ENCODE results near the gene RNU1-1. TPM values are rescaled to one million over a fixed set of nuclear protein-coding genes. Genes with fewer than 3 reads are reported as not detected.

Gene RNU1-1
- total and polyA plus RNA-seq, 4 donors = under 0.01 to 3,134 TPM; not detected in 2

GRCh38 chr1:16474166-16474800, 39.8 kb downstream of the RNU1-1 start:
- ATAC-seq (ENCODE audit: insufficient read depth, low FRiP score) = no peak
- Histone ChIP-seq H3K4me1 (ENCODE audit: control insufficient read depth in 5 of 5, insufficient read depth in 5 of 5, low read length in 5 of 5) (no peaks in the 10 kb centered on the region), H3K27me3 (ENCODE audit: control insufficient read depth in 3 of 3, insufficient read depth in 3 of 3, low read length in 2 of 3) (no peaks in the 10 kb centered on the region), H3K4me3 (no peak overlapping the region), H3K9ac (ENCODE audit: insufficient read depth in 1 of 2, low read length in 2 of 2) (no peak overlapping the region), H3K27ac (ENCODE audit: low read depth in 1 of 2, low read length in 1 of 2) (no peak overlapping the region), H3K36me3 (ENCODE audit: control insufficient read depth in 4 of 4, insufficient read depth in 4 of 4, low read length in 4 of 4) (peaks cover 6 to 28% (median 16%) of the 10 kb centered on the region in 4 donors), H3K9me3 (ENCODE audit: control insufficient read depth in 4 of 4, insufficient read depth in 3 of 4, low read length in 3 of 4) (no peaks in the 10 kb centered on the region)
- no peak for DNase-seq
- 96 to 97% methylated on average over 28 of the region's 28 CpGs for whole genome bisulfite sequencing, 2 donors
- no peak for TF ChIP-seq CTCF (IDR thresholded peaks at IDR 0.05; ENCODE audit: control extremely low read depth, extremely low read depth)

GRCh38 chr1:16468558-16468957, 45.5 kb downstream of the RNU1-1 start:
- no peak overlapping the region for H3K4me3 ChIP-seq
- no peak overlapping the region for H3K27ac ChIP-seq (ENCODE audit: low read depth in 1 of 2, low read length in 1 of 2)
- no peaks in the 10 kb centered on the region for H3K4me1 ChIP-seq (ENCODE audit: control insufficient read depth in 5 of 5, insufficient read depth in 5 of 5, low read length in 5 of 5)
- TF ChIP-seq CTCF (IDR thresholded peaks at IDR 0.05; ENCODE audit: control extremely low read depth, extremely low read depth) = no peak
- peaks cover 4 to 15% (median 10%) of the 10 kb centered on the region in 4 donors for H3K36me3 ChIP-seq (ENCODE audit: control insufficient read depth in 4 of 4, insufficient read depth in 4 of 4, low read length in 4 of 4)
- H3K9me3 ChIP-seq (ENCODE audit: control insufficient read depth in 4 of 4, insufficient read depth in 3 of 4, low read length in 3 of 4) = no peaks in the 10 kb centered on the region
- H3K9ac ChIP-seq (ENCODE audit: insufficient read depth in 1 of 2, low read length in 2 of 2) = no peak overlapping the region
- no peak for DNase-seq
- H3K27me3 ChIP-seq (ENCODE audit: control insufficient read depth in 3 of 3, insufficient read depth in 3 of 3, low read length in 2 of 3) = no peaks in the 10 kb centered on the region
- ATAC-seq (ENCODE audit: insufficient read depth, low FRiP score) = no peak
- 77 to 88% methylated on average over 3 of the region's 3 CpGs for WGBS, 2 donors

GRCh38 chr1:16464917-16465625, 49.0 kb downstream of the RNU1-1 start:
- H3K9me3 ChIP-seq (ENCODE audit: control insufficient read depth in 4 of 4, insufficient read depth in 3 of 4, low read length in 3 of 4) = no peaks in the 10 kb centered on the region
- no peak overlapping the region for H3K4me3 ChIP-seq
- ATAC-seq (ENCODE audit: insufficient read depth, low FRiP score) = no peak
- WGBS, 2 donors = 94 to 95% methylated on average over 21 of the region's 21 CpGs
- H3K27me3 ChIP-seq (ENCODE audit: control insufficient read depth in 3 of 3, insufficient read depth in 3 of 3, low read length in 2 of 3) = no peaks in the 10 kb centered on the region
- H3K4me1 ChIP-seq (ENCODE audit: control insufficient read depth in 5 of 5, insufficient read depth in 5 of 5, low read length in 5 of 5) = no peaks in the 10 kb centered on the region
- no peak overlapping the region for H3K9ac ChIP-seq (ENCODE audit: insufficient read depth in 1 of 2, low read length in 2 of 2)
- H3K27ac ChIP-seq (ENCODE audit: low read depth in 1 of 2, low read length in 1 of 2) = no peak overlapping the region
- H3K36me3 ChIP-seq (ENCODE audit: control insufficient read depth in 4 of 4, insufficient read depth in 4 of 4, low read length in 4 of 4) = peaks cover 2 to 23% (median 17%) of the 10 kb centered on the region in 4 donors
- no peak for DNase-seq
- no peak for TF ChIP-seq CTCF (IDR thresholded peaks at IDR 0.05; ENCODE audit: control extremely low read depth, extremely low read depth)

Small RNA genes lying within 50 kb of the gene (small RNA-seq; reads per million reads assigned to genes)
- gene RNU1-1 (ENCODE audit: low replicate concordance) (not detected), gene RNU1-6P (ENCODE audit: low replicate concordance) (not detected)

Other genes with a start within 250 kb of the RNU1-1 start
- 10 to 100 TPM; 18.2 to 28.6 TPM for gene FBXO42, start 161.8 kb downstream of the RNU1-1 start, total RNA-seq
- 10 to 100 TPM in 1 of 2 donors, 1 to 10 TPM in 1; 7.3 to 11.5 TPM for gene FBXO42, start 161.8 kb downstream of the RNU1-1 start, polyA plus RNA-seq
- gene SZRD1, start 147.0 kb downstream of the RNU1-1 start, total RNA-seq = 100 to 1,000 TPM in 1 of 2 donors, 10 to 100 TPM in 1; 29.3 to 112 TPM
- 100 to 1,000 TPM in 1 of 2 donors, 10 to 100 TPM in 1; 66.2 to 114 TPM for gene SZRD1, start 147.0 kb downstream of the RNU1-1 start, polyA plus RNA-seq
- not detected for gene SPATA21, start 76.9 kb downstream of the RNU1-1 start, total RNA-seq
- under 1 TPM; 0.14 to 0.15 TPM for gene SPATA21, start 76.9 kb downstream of the RNU1-1 start, polyA plus RNA-seq
- 10 to 100 TPM; 74.7 to 79.0 TPM for gene NECAP2, start 73.6 kb downstream of the RNU1-1 start, total RNA-seq
- 10 to 100 TPM; 42.8 to 83.8 TPM for gene NECAP2, start 73.6 kb downstream of the RNU1-1 start, polyA plus RNA-seq
- 10 to 100 TPM; 54.1 to 83.8 TPM for gene NBPF1, start 99.3 kb upstream of the RNU1-1 start, total RNA-seq
- 1 to 10 TPM; 4.3 to 5.7 TPM for gene NBPF1, start 99.3 kb upstream of the RNU1-1 start, polyA plus RNA-seq
- gene RNU1-3, start 152.7 kb upstream of the RNU1-1 start, total RNA-seq = 1,000 to 10,000 TPM in 1 of 2 donors, under 1 TPM in 1; under 0.01 to 3,134 TPM
- not detected for gene RNU1-3, start 152.7 kb upstream of the RNU1-1 start, polyA plus RNA-seq
- gene RNU1-4, start 226.2 kb upstream of the RNU1-1 start, total RNA-seq = 1,000 to 10,000 TPM in 1 of 2 donors, under 1 TPM in 1; under 0.01 to 3,134 TPM
- gene RNU1-4, start 226.2 kb upstream of the RNU1-1 start, polyA plus RNA-seq = not detected